Embryonic facial prominence (tissue), 1 donor: Measurements from ENCODE around the gene KAT6B.

Experiments
- DNase-seq: peaks from one replicate; pipeline ENCODE4 v3.0.0-alpha.2; 2016; ENCODE audit errors: extremely low spot score

KAT6B gene

GRCh38 chr10:75066271-75066670 is 239.9 kb downstream of the KAT6B start:
- DNase-seq, result no peak

GRCh38 chr10:75067272-75067671 is 240.9 kb downstream of the KAT6B start:
- DNase-seq, result no peak

- peak; percentile 83 for DNase-seq
Observed at GRCh38 chr10:75068523-75068922, 242.1 kb downstream of the KAT6B start.

GRCh38 chr10:75070476-75070875 is 244.1 kb downstream of the KAT6B start:
- DNase-seq, result no peak

- no peak for DNase-seq
Observed at GRCh38 chr10:75070961-75071428, 244.6 kb downstream of the KAT6B start.

GRCh38 chr10:75071756-75072155 is 245.4 kb downstream of the KAT6B start:
- DNase-seq, result no peak

- DNase-seq, result no peak
Observed at GRCh38 chr10:75072727-75073126, 246.3 kb downstream of the KAT6B start.

- DNase-seq, result no peak
Observed at GRCh38 chr10:75073442-75073841, 247.0 kb downstream of the KAT6B start.

GRCh38 chr10:75074711-75075445 is 248.5 kb downstream of the KAT6B start:
- no peak for DNase-seq

GRCh38 chr10:75076348-75076747 is 249.9 kb downstream of the KAT6B start:
- no peak for DNase-seq

GRCh38 chr10:75079436-75080083 is 253.2 kb downstream of the KAT6B start:
- DNase-seq, result no peak

GRCh38 chr10:75080554-75080953 is 254.2 kb downstream of the KAT6B start:
- DNase-seq, result no peak

- DNase-seq, result no peak
Observed at GRCh38 chr10:75081379-75081778, 255.0 kb downstream of the KAT6B start.
